ENCODE data around the gene SCP2.
"Not testable (repeated sequence)": the region's sequence is repeated elsewhere in the genome, so short reads cannot be mapped to it uniquely, and the experiment has no call there.

The SCP2 gene

GRCh38 chr1:52917581-52917980 lies 9.5 kb upstream of the SCP2 start:
- no peak for DNase-seq

DNA sequence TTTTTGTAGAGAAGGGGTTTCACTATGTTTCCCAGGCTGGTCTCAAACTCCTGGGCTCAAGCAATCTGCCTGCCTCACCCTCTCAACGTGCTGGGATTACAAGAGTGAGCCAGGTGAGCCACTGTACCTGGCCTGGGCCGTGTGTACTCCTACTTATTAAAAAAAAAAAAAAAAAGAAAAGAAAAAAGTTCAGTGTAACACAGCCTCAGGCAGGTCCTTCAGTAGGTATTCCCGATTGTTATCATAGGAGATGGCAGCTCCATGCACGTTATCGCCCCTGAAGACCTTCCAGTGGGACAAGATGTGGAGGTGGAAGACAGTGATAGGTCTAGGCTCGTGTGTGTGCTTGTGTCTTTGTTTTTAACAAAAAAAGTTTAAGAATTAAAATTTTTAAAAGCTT lies 8.9 kb upstream of the SCP2 start:
- DNase-seq: no peak

- peak; percentile 11 for DNase-seq
Measured at GRCh38 chr1:52919051-52919722, 7.9 kb upstream of the SCP2 start.

- DNase-seq: no peak
Measured at GRCh38 chr1:52919723-52920483, 7.2 kb upstream of the SCP2 start.

- DNase-seq: no peak
Measured at GRCh38 chr1:52920791-52921291, 6.2 kb upstream of the SCP2 start.

- DNase-seq: no peak
Measured at GRCh38 chr1:52925571-52926005, 1.5 kb upstream of the SCP2 start.

- DNase-seq: no peak
Measured at GRCh38 chr1:52926864-52927211, 238 bp upstream of the SCP2 start.

DNA sequence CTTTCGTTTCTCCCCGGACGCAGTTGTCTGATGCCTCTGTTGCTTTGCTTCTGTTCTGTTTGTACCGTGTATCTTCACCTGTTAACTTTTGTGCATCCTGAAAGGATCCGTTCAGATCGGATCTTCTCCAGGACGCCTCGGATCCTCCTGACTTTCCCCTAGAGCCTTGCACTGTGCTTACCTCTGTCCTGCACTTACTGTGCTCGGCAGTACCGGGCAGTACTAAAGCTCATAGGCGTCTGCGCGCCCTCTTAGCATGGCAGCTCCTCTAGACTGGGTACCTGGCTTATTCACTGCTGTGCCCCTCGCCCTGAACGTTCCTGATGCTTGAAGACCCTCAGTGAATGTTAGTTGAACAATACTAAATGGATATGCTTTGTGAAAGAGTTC lies 934 bp downstream of the SCP2 start:
- no peak for DNase-seq

- no peak for DNase-seq
Measured at GRCh38 chr1:52929019-52929418, 1.9 kb downstream of the SCP2 start.

DNA sequence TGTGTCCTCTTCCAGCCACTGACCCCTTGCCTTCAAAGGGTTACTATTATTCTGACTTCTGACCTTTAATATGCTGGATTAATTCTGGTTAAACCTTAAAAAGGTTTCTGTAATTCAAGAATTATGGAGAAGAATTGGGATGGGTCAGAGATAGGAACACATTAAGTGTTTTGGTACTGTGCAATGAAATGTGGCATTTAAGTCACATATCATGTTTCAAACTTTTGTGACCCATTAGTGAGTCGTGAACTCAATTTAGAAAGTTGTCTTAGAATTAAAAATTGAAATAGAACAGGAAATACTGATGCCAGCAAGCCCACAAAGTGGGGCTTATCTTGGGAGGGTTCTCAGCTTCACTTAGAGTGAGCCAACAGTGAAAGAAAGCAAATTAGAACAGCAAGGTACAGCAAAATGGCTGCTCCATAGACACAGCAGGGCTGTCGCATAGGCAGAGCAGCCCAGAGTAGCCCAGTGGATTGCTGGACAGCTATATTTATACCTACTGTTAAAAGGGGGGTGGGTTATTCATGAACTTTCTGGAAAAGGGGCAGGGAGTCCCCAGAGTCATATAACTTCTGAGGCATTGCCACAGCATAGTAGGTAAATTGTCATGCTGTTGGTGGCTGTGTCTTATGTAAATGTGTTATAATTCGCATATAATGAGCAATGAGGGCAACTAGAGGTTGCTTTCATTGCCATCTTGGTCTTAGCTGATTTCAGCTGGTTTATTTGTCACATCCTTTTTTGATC lies 10.5 kb downstream of the SCP2 start:
- no peak for DNase-seq

DNA sequence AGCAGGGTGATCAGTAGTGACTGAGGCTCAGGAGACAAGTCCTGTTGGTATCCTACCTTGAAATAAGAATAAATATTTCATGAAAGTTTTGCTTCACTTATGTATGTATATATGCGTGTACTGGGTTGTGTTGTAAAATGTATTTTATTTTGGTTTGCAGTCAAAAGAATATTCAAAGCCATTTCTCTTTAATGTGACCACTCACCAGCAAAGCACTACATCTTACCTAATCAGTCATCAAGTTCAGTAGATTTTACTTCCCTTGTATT lies 11.0 kb downstream of the SCP2 start:
- DNase-seq: no peak

GRCh38 chr1:52943876-52944416 lies 16.9 kb downstream of the SCP2 start:
- DNase-seq: no peak

DNA sequence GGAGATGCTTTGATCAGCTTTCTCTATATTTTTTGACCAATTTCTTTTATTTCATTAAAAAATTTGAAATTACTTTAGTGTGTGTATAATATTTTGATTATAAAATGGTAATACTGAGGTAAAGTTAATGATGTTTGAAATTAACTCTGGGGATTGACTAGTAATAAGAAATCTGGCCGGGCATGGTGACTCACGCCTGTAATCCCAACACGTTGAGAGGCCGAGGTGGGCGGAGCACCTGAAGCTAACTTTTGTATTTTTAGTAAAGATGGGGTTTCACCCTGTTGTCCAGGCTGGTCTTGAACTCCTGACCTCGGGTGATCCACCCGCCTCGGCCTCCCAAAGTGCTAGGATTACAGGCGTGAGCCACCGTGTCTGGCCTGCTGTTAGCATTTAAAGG lies 17.5 kb downstream of the SCP2 start:
- no peak for DNase-seq

- DNase-seq: no peak
Measured at GRCh38 chr1:52947490-52947889, 20.4 kb downstream of the SCP2 start.

GRCh38 chr1:52949602-52950001 lies 22.5 kb downstream of the SCP2 start:
- not testable (repeated sequence) for DNase-seq

DNA sequence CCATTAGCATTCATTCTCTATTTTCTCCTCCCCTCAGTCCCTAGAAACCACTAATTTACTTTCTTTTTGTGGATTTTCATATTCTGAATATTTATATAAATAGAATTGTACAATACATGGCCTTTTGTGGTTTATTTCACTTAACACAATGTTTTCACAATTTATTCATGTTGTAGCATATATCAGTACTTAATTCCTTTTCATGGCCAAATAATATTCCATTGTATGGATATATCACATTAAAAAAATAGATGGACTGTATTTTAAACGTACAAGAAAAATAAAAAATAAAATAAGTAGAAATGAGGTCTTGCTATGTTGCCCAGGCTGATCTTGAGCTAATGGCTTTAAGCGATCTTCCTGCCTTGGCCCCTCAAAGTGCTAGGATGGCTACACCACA lies 25.0 kb downstream of the SCP2 start:
- DNase-seq: no peak

GRCh38 chr1:52955129-52955970 lies 28.3 kb downstream of the SCP2 start:
- no peak for DNase-seq

- no peak for DNase-seq
Measured at GRCh38 chr1:52963101-52963500, 36.0 kb downstream of the SCP2 start.

DNA sequence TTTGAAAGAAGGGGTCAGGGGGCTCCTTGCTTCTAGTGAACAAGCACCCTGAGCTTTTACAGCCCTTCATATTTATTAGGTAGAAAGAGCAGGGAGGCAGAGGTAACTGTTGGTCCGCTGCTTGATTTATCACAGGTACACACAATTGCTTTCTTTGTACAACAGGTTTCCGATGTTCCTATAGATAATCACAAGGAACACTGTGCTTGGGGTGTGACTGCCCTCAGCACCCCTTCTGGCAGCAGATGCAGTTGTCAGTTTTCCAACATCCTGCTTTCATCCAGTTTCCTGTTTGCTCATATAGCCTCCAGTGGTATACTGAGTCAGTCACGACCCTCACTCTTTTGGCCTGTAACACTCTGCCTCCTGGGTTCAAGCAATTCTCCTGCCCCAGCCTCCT lies 40.6 kb downstream of the SCP2 start:
- no peak for DNase-seq

DNA sequence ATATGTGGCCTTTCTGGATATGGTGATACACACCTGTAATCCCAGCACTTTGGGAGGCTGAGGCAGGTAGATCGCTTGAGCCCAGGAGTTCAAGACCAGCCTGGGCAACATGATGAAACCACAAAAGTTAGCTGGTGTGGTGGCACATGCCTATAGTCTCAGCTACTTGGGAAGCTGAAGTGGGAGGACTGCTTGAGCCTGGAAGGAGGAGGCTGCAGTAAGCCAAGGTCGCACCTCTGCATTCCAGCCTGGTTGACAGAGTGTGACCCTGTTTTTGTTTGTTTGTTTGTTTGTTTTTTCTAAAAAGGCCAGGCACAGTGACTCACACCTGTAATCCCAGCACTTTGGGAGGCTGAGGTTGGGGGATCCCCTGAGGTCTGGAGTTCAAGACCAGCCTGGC lies 42.2 kb downstream of the SCP2 start:
- not testable (repeated sequence) for DNase-seq

DNA sequence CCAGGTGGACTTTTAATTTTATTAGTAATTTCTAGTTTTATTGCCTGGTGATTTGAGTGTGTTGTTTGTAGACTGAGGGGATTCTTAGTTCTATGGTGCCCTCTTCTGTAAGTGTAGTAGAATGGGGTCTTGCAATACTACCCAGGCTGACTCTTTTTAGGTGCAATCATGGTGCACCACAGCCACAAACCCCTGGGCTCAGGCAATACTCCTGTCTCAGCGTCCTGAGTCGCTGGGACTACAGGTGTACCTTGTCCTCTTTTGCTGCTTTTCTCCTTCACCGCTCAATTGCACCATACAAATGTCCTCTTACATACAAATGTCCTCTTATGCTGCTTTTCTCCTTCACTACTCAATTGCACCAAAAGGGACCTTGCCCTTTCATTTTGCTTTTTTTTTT lies 43.1 kb downstream of the SCP2 start:
- peak; percentile 1 for DNase-seq

DNA sequence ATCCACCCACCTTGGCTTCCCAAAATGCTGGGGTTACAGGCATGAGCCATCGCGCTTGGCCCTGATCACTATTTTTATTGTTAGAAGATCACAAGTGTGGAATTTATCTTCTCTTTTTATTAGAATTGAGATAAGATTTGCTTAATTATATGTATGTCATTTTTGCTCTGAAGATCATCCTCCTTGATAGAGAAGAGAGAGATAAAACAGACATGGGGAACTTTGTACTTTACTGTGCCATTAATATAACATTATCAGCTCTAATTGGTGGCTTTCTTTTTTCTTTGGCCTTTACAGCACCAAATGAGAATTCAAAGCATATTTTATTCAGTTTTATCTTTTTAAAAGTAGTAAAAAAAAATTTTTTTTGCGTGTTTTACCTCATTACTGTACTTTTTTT lies 46.8 kb downstream of the SCP2 start:
- DNase-seq: no peak
